ENCODE measurements around the gene NAGS. TPM values are rescaled to one million over a fixed set of nuclear protein-coding genes. Genes with fewer than 3 reads are reported as not detected.
"Not testable (repeated sequence)": the region's sequence is repeated elsewhere in the genome, so short reads cannot be mapped to it uniquely, and the experiment has no call there.

Gene NAGS
- total RNA-seq, 1 donor from 2014 or later, result 0.89 TPM

- Mint-ChIP-seq H3K9me3 (ENCODE audit: low read depth) (no peaks in the 10 kb centered on the region), H3K4me3 (ENCODE audit: low read depth) (no peak overlapping the region), H3K27me3 (no peaks in the 10 kb centered on the region), H3K27ac (no peak overlapping the region), H3K36me3 (ENCODE audit: insufficient read depth) (peaks cover 5% of the 10 kb centered on the region), H3K4me1 (ENCODE audit: low read depth) (peaks cover 3% of the 10 kb centered on the region)
- no peak for DNase-seq (ENCODE audit: low spot score, unreplicated experiment)
- TF ChIP-seq, protein P1, sequence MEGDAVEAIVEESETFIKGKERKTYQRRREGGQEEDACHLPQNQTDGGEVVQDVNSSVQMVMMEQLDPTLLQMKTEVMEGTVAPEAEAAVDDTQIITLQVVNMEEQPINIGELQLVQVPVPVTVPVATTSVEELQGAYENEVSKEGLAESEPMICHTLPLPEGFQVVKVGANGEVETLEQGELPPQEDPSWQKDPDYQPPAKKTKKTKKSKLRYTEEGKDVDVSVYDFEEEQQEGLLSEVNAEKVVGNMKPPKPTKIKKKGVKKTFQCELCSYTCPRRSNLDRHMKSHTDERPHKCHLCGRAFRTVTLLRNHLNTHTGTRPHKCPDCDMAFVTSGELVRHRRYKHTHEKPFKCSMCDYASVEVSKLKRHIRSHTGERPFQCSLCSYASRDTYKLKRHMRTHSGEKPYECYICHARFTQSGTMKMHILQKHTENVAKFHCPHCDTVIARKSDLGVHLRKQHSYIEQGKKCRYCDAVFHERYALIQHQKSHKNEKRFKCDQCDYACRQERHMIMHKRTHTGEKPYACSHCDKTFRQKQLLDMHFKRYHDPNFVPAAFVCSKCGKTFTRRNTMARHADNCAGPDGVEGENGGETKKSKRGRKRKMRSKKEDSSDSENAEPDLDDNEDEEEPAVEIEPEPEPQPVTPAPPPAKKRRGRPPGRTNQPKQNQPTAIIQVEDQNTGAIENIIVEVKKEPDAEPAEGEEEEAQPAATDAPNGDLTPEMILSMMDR (IDR thresholded peaks at IDR 0.05; ENCODE audit: unreplicated experiment), result no peak
Observed at GRCh38 chr17:44024271-44024663, 19.8 kb downstream of the NAGS start.

GRCh38 chr17:44024853-44025252 lies 20.4 kb downstream of the NAGS start:
- Mint-ChIP-seq H3K27ac (peak overlapping the region; percentile 13), H3K27me3 (no peaks in the 10 kb centered on the region), H3K36me3 (ENCODE audit: insufficient read depth) (peaks cover 7% of the 10 kb centered on the region), H3K4me3 (ENCODE audit: low read depth) (no peak overlapping the region), H3K9me3 (ENCODE audit: low read depth) (no peaks in the 10 kb centered on the region), H3K4me1 (ENCODE audit: low read depth) (no peaks in the 10 kb centered on the region)
- no peak for DNase-seq (ENCODE audit: low spot score, unreplicated experiment)
- TF ChIP-seq, protein P1 (IDR thresholded peaks at IDR 0.05; ENCODE audit: unreplicated experiment), result no peak

- no peaks in the 10 kb centered on the region for H3K27me3 Mint-ChIP-seq
- peak overlapping the region; percentile 1 for H3K27ac Mint-ChIP-seq
- H3K4me1 Mint-ChIP-seq (ENCODE audit: low read depth), result no peaks in the 10 kb centered on the region
- DNase-seq (ENCODE audit: low spot score, unreplicated experiment), result no peak
- TF ChIP-seq, protein P1 (IDR thresholded peaks at IDR 0.05; ENCODE audit: unreplicated experiment), result no peak
- H3K9me3 Mint-ChIP-seq (ENCODE audit: low read depth), result no peaks in the 10 kb centered on the region
- peaks cover 17% of the 10 kb centered on the region for H3K36me3 Mint-ChIP-seq (ENCODE audit: insufficient read depth)
- no peak overlapping the region for H3K4me3 Mint-ChIP-seq (ENCODE audit: low read depth)
Observed at GRCh38 chr17:44029736-44030135, 25.3 kb downstream of the NAGS start.

GRCh38 chr17:44030482-44030881 lies 26.1 kb downstream of the NAGS start:
- TF ChIP-seq, protein P1 (IDR thresholded peaks at IDR 0.05; ENCODE audit: unreplicated experiment), result no peak
- Mint-ChIP-seq H3K27me3 (no peaks in the 10 kb centered on the region), H3K4me3 (ENCODE audit: low read depth) (no peak overlapping the region), H3K4me1 (ENCODE audit: low read depth) (no peaks in the 10 kb centered on the region), H3K36me3 (ENCODE audit: insufficient read depth) (peaks cover 17% of the 10 kb centered on the region), H3K27ac (no peak overlapping the region), H3K9me3 (ENCODE audit: low read depth) (no peaks in the 10 kb centered on the region)
- DNase-seq (ENCODE audit: low spot score, unreplicated experiment), result no peak

DNA sequence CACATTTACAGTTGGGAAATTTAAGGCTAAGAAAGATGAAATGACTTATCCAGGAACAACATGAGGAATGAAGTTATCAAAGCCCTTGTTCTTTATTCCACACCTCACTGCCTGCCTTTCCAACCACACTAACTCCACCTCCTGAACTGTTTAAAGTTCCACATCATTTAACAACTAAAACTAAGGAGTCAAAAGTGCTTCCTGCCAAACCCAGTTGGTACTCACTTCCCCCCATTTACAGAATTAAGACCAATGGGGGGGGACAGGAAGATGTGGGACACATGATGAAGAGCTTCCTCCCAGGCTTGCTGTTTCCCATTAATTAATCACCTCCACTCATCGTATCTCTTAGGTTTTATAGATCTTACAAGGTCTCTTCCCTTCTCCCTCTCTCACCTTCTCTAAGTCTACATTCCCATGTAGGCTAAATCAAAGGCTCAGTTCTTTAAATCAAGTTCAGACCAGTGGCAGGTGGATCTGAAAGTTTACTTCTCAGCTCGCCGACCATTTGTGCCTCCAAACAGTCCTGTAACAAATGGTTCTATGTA lies 29.5 kb downstream of the NAGS start:
- no peak overlapping the region for H3K27ac Mint-ChIP-seq
- no peak overlapping the region for H3K4me3 Mint-ChIP-seq (ENCODE audit: low read depth)
- peaks cover 24% of the 10 kb centered on the region for H3K36me3 Mint-ChIP-seq (ENCODE audit: insufficient read depth)
- no peak for DNase-seq (ENCODE audit: low spot score, unreplicated experiment)
- H3K4me1 Mint-ChIP-seq (ENCODE audit: low read depth), result no peaks in the 10 kb centered on the region
- TF ChIP-seq, protein P1 (IDR thresholded peaks at IDR 0.05; ENCODE audit: unreplicated experiment), result no peak
- no peaks in the 10 kb centered on the region for H3K27me3 Mint-ChIP-seq
- no peaks in the 10 kb centered on the region for H3K9me3 Mint-ChIP-seq (ENCODE audit: low read depth)

GRCh38 chr17:44034688-44035087 lies 30.3 kb downstream of the NAGS start:
- H3K4me3 Mint-ChIP-seq (ENCODE audit: low read depth); H3K27me3 Mint-ChIP-seq; H3K9me3 Mint-ChIP-seq (ENCODE audit: low read depth); H3K27ac Mint-ChIP-seq; H3K4me1 Mint-ChIP-seq (ENCODE audit: low read depth); DNase-seq (ENCODE audit: low spot score, unreplicated experiment): not testable (repeated sequence)
- H3K36me3 Mint-ChIP-seq (ENCODE audit: insufficient read depth), result peaks cover 23% of the 10 kb centered on the region

All from progenitor cell of endocrine pancreas (in vitro differentiated cells).